A673 (cell line): ENCODE data around the gene BRI3BP. TPM values are rescaled to one million over a fixed set of nuclear protein-coding genes. Genes with fewer than 3 reads are reported as not detected.

ENCODE experiments used
- Bru-seq: library from RNA; stranded (reverse); fragments of 400-500 nt; gene quantifications from one replicate; lab custom pipeline; 2021; lab: Mats Ljungman, UMichigan
- BruChase-seq, 2 experiments: library from RNA; stranded (reverse); fragments of 400-500 nt; gene quantifications; one replicate each; lab custom pipeline; 2021; lab: Mats Ljungman, UMichigan
- BruUV-seq: library from RNA; stranded (reverse); fragments of 400-500 nt; replicated peaks from 2 replicates; lab custom pipeline; 2021; lab: Mats Ljungman, UMichigan
- CTCF ChIA-PET: fragments of 300-600 bp; sonication (Branson Sonifier 250); formaldehyde crosslinking; loops from one replicate; lab custom pipeline; 2022; ENCODE audit warnings: antibody characterized with exemption; lab: Charles Lee
- POLR2A ChIA-PET: fragments of 300-600 bp; sonication (Branson Sonifier 250); formaldehyde crosslinking; loops from one replicate; lab custom pipeline; 2022; ENCODE audit warnings: antibody characterized with exemption; ENCODE audit not compliant: low non-redundant PET; lab: Charles Lee
- DNase-seq: peaks from one replicate; pipeline ENCODE4 v3.0.0-alpha.2; 2015; ENCODE audit warnings: low spot score
- H3K27ac ChIP-seq: fragments of 200-600 bp; sonication (generic); 2 replicates; pipeline ENCODE4 v1.5.1; 2016; ENCODE audit warnings: mixed run types, low read depth, mild to moderate bottlenecking, mixed read lengths, antibody characterized with exemption, low read length; ENCODE audit not compliant: poor library complexity, severe bottlenecking
- H3K27me3 ChIP-seq: fragments of 200-600 bp; sonication (generic); replicated peaks from 2 replicates; pipeline ENCODE4 v1.6.1; 2017; ENCODE audit warnings: mixed run types, low read depth, mild to moderate bottlenecking, mixed read lengths, antibody characterized with exemption, low read length; ENCODE audit not compliant: insufficient read depth, poor library complexity
- H3K36me3 ChIP-seq: fragments of 200-600 bp; sonication (generic); 2 replicates; pipeline ENCODE4 v1.6.1; 2016; ENCODE audit warnings: mixed run types, mild to moderate bottlenecking, mixed read lengths, antibody characterized with exemption, low read length; ENCODE audit not compliant: insufficient read depth, poor library complexity, severe bottlenecking
- H3K4me1 ChIP-seq: fragments of 200-600 bp; sonication (generic); 2 replicates; pipeline ENCODE4 v1.6.1; 2017; ENCODE audit warnings: mixed run types, mild to moderate bottlenecking, mixed read lengths, antibody characterized with exemption, low read length; ENCODE audit not compliant: insufficient read depth, poor library complexity, severe bottlenecking
- H3K4me3 ChIP-seq: fragments of 200-600 bp; sonication (generic); 2 replicates; pipeline ENCODE4 v1.5.1; 2016; ENCODE audit warnings: low read depth, mixed run types, mild to moderate bottlenecking, mixed read lengths, low read length; ENCODE audit not compliant: poor library complexity, severe bottlenecking
- H3K9me3 ChIP-seq: fragments of 200-600 bp; sonication (generic); 2 replicates; pipeline ENCODE4 v1.6.1; 2016; ENCODE audit warnings: mixed run types, low read depth, mild to moderate bottlenecking, mixed read lengths, antibody characterized with exemption, low read length; ENCODE audit not compliant: poor library complexity, severe bottlenecking
- CTCF ChIP-seq: fragments of 300-800, 200-600 bp; sonication (generic); conservative IDR thresholded peaks from 2 replicates; pipeline ENCODE4 v1.5.1; 2017; ENCODE audit warnings: low read depth, mild to moderate bottlenecking, antibody characterized with exemption, low read length, moderate library complexity, mixed read lengths
- EZH2 ChIP-seq: fragments of 200-600 bp; sonication (generic); IDR thresholded peaks from 2 replicates; pipeline ENCODE4 v1.6.1; 2017; ENCODE audit warnings: borderline replicate concordance, low read depth, mild to moderate bottlenecking, mixed read lengths, antibody characterized with exemption, low read length; ENCODE audit not compliant: poor library complexity, severe bottlenecking
- intact Hi-C: fragments of 100-400 bp; cut with micrococcal nuclease; formaldehyde crosslinking; loops from one replicate; pipeline ENCODE4 v1.10.0; 2022; ENCODE audit not compliant: unreplicated experiment
- long read RNA-seq: library from polyadenylated mRNA; stranded (forward); transcript quantifications from one replicate; pipeline ENCODE4 v2.0.0, GENCODE V29; 2022
- total RNA-seq: library from RNA; stranded (reverse); gene quantifications from 2 replicates; pipeline ENCODE4 v1.2.3, GENCODE V29; 2021

The BRI3BP gene
- total RNA-seq (24.1 and 26.0 TPM in 2 replicates), Bru-seq, nascent RNA (percentile 75 among the genes with signal in this experiment), BruChase-seq, experiment 1, labeled RNA remaining after a 2-hour chase (percentile 88 among the genes with signal in this experiment), BruChase-seq, experiment 2, labeled RNA remaining after a 6-hour chase (percentile 94 among the genes with signal in this experiment)
- long read RNA-seq, full-length matches to known transcripts: 15 of 27 reads
- long read RNA-seq, partial matches to known transcripts: 3 of 27 reads
- long read RNA-seq, other reads (novel, unspliced or antisense): 9 of 27 reads

- CTCF ChIA-PET: no interaction called here
- DNase-seq: peak; percentile 80
- POLR2A ChIA-PET: no interaction called here
Measured at GRCh38 chr12:124993626-124994436, at the start of gene BRI3BP. Gene BRI3BP, plus strand, starts transcription at chr12:124993645. Its CDS starts 146 bp downstream, at chr12:124993791.

GRCh38 chr12:124946447-124946793 lies 47.0 kb upstream of the BRI3BP start:
- no peak for DNase-seq
- H3K27ac ChIP-seq: no peak overlapping the region
- intact Hi-C loops: no loop called here
- H3K4me3 ChIP-seq: no peak overlapping the region
- ChIA-PET CTCF (no interaction called here), POLR2A (no interaction called here)
- BruUV-seq: no TSS peak
- TF ChIP-seq CTCF (no peak), EZH2 (no peak)
- H3K27me3 ChIP-seq: no peaks in the 10 kb centered on the region
- H3K9me3 ChIP-seq: no peaks in the 10 kb centered on the region
- no peaks in the 10 kb centered on the region for H3K4me1 ChIP-seq
- H3K36me3 ChIP-seq: peaks cover 6% of the 10 kb centered on the region

More at GRCh38 chr12:124993626-124994436, at the start of gene BRI3BP:
- no peaks in the 10 kb centered on the region for H3K9me3 ChIP-seq
- no peaks in the 10 kb centered on the region for H3K27me3 ChIP-seq
- TF ChIP-seq CTCF (no peak), EZH2 (no peak)
- H3K36me3 ChIP-seq: no peaks in the 10 kb centered on the region
- peak within 1 kb of the TSS; percentile 32 for H3K27ac ChIP-seq
- H3K4me1 ChIP-seq: peaks cover 13% of the 10 kb centered on the region
- intact Hi-C loops: no loop called here
- H3K4me3 ChIP-seq: peak within 1 kb of the TSS; percentile 61
- no TSS peak for BruUV-seq

GRCh38 chr12:124947013-124947412 lies 46.4 kb upstream of the BRI3BP start:
- DNase-seq: no peak
- no TSS peak for BruUV-seq
- Histone ChIP-seq H3K9me3 (no peaks in the 10 kb centered on the region), H3K4me3 (no peak overlapping the region), H3K27ac (no peak overlapping the region), H3K4me1 (no peaks in the 10 kb centered on the region), H3K36me3 (peaks cover 6% of the 10 kb centered on the region), H3K27me3 (no peaks in the 10 kb centered on the region)
- ChIA-PET CTCF (no interaction called here), POLR2A (no interaction called here)
- intact Hi-C loops: no loop called here
- TF ChIP-seq CTCF (no peak), EZH2 (no peak)
